Ammon's horn (tissue), 1 donor: ENCODE measurements around the gene FIZ1.
A peak's percentile ranks its signal among the peaks of the same experiment; 100 is the strongest.
"Not testable (repeated sequence)": the region's sequence is repeated elsewhere in the genome, so short reads cannot be mapped to it uniquely, and the experiment has no call there.

Experiments used
- DNase-seq: peaks from one replicate; pipeline ENCODE4 v3.0.0-alpha.2; 2016; ENCODE audit warnings: low spot score

Gene FIZ1

DNA sequence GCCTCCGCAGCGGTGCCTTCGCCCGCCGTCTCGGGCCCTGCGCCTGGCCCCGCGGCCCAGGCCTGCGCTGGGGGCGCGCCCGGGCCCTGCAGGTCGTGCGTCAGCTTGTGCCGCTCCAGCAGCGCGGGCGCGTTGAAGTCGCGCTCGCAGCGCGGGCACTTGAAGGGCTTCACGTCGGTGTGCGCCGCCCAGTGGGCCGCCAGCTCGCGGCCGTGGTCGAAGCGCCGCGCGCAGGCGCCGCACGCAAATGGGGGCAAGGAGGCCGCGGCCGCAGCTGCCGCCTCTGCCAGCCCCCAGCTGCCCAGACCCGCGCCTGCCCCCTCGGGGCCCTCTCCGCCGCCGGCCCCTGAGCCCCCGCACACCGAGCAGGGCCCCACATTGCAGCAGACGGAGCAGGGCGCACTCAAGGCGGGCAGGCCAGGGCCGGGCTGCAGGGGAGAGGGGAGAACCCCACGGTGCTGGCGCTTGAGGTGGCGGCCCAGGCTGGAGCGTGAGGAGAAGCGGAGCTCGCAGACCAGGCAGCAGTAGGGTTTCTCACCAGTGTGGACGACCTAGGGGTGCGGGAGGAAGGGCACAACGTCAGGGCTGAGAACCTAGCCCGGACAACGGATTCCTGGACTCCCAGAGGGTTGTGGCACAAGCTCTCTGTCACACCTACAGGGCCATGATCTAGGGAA, 6.1 kb downstream of the FIZ1 start:
- no peak for DNase-seq

GRCh38 chr19:55592391-55593090, 6.8 kb downstream of the FIZ1 start:
- no peak for DNase-seq

- no peak for DNase-seq
Observed at GRCh38 chr19:55591555-55591954, 7.8 kb downstream of the FIZ1 start.

GRCh38 chr19:55590617-55591016, 8.7 kb downstream of the FIZ1 start:
- no peak for DNase-seq

- no peak for DNase-seq
Observed at GRCh38 chr19:55590109-55590508, 9.2 kb downstream of the FIZ1 start.

DNA sequence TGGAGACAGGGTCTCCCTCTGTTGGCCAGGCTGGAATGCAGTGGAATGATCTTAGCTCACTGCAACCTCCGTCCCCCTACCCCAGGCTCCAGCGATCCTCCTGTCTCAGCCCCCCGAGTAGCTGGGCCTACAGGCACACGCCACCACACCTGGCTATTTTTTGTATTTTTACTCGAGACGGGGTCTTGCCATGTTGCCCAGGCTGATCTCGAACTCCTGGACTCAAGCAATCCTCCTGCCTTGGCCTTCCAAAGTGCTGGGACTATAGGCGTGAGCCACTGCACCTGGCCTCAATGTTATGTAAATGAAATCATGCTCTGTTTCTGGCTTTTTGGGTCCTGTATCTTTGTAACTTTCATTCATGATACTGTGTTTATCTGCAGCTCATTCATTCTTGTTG, 10.6 kb downstream of the FIZ1 start:
- DNase-seq = no peak

DNA sequence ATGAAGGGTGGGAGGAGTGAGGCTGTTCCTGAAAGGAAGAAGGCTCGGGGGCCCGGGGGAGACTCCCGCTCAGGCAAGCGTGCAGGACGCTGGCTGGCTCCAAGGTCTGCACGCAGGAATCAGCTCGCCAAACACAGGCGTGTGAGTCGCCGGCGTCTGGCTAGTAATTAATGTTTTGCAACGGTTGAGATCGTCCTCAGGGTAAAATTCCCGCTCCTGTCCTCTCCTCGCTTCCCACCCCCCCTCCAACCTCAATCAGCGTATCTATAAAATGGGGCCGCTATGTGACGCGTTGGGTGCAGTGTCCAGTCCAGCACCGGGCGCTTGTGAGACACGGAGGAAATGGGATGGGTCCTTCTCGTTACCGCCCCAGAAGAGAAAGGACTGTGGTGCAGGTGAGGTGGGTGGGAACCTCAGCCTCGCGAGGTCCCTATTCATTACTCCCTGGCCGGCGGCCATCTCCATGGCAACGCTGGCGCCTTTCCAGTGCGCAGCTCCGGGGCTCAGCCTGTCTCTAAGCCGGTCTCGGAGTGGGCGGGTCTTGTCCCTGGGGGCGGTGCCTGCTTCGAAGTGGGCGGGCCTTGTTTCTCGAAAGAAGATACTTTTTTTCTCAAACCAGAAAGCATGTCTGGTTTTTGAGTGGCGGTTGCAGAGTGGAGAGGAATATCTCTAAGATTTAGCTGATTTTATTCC, 12.2 kb downstream of the FIZ1 start:
- peak; percentile 95 for DNase-seq

GRCh38 chr19:55585658-55586339, 13.5 kb downstream of the FIZ1 start:
- DNase-seq = peak; percentile 88

GRCh38 chr19:55584871-55585270, 14.4 kb downstream of the FIZ1 start:
- DNase-seq = no peak

GRCh38 chr19:55583897-55584296, 15.4 kb downstream of the FIZ1 start:
- DNase-seq = not testable (repeated sequence)

DNA sequence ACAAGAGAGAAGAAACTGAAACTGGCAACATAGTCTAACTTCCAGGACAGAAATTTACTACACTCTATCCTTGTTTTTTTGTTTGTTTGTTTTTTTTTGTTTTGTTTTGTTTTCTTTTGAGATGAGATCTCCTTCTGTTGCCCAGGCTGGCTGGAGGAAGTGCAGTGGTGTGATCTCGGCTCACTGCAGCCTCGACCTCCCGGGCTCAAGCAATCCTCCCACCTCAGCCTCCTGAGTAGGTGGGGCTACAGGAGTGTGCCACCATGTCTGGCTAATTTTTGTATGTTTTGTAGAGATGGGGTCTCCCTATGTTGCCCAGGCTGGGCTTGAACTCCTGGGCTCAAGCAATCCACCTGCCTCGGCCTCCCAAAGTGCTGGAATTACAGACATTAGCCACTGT, 17.0 kb downstream of the FIZ1 start:
- not testable (repeated sequence) for DNase-seq

- DNase-seq = no peak
Observed at GRCh38 chr19:55581823-55582223, 17.5 kb downstream of the FIZ1 start.

- no peak for DNase-seq
Observed at GRCh38 chr19:55581145-55581822, 18.0 kb downstream of the FIZ1 start.

GRCh38 chr19:55580628-55581144, 18.6 kb downstream of the FIZ1 start, which contains the start of gene ZNF579:
TSS of gene ZNF579 (minus strand) at chr19:55580848. CDS start at chr19:55579639, 1,209 bp downstream.
- DNase-seq = peak; percentile 91

- no peak for DNase-seq
Observed at GRCh38 chr19:55579766-55580621, 19.3 kb downstream of the FIZ1 start.

- no peak for DNase-seq
Observed at GRCh38 chr19:55578761-55579747, 20.3 kb downstream of the FIZ1 start.

DNA sequence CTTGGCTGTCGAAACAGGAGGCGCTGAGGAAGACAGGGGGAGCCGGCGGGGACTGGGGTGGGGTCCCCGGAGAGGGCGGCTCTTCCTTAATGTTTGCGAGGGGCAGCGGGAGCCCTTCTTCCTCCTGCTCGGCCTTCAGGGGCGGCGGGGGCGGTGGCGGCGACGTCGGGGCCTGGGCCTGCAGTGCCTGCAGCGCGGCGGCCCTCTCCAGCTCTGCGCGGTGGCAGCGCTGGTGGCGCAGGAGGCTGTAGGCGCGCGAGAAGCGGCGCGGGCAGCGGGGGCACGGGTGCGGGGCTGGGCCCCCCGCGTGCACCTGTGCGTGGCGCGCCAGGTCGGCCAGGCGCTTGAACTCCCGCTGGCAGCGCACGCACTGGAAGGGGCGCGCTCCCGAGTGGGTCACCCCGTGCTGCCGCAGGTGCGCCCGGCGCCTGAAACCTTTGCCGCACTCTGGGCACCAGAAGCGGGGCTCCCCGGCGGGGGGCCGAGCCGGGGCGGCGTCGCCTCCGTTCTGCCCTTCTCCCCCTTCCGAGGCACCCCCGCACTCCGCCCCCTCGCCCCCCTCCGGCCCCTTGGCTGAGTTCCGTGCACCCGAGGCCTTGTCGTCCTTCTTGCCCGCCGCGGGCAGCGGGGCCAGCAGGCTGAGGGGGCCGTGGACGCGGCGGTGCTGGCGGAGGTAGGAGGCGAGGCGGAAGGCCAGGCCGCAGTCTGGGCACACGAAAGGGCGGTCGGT, 21.1 kb downstream of the FIZ1 start:
- no peak for DNase-seq

- DNase-seq = no peak
Observed at GRCh38 chr19:55576746-55577145, 22.6 kb downstream of the FIZ1 start.

- not testable (repeated sequence) for DNase-seq
Observed at GRCh38 chr19:55573929-55574328, 25.4 kb downstream of the FIZ1 start.
